HepG2 (cell line): ENCODE results near the gene HEXIM1. TPM values are rescaled to one million over a fixed set of nuclear protein-coding genes. Genes with fewer than 3 reads are reported as not detected.

Source experiments
- AGO1 ChIP-seq: fragments of 200-400 bp; formaldehyde crosslinking; IDR thresholded peaks from 2 replicates; pipeline ENCODE4 v1.6.1; 2017; ENCODE audit warnings: mild to moderate bottlenecking, low read depth, low read length, moderate library complexity; ENCODE audit not compliant: poor library complexity, severe bottlenecking
- CEBPZ ChIP-seq: IDR thresholded peaks from 2 replicates; pipeline ENCODE4 v1.6.1; 2012; ENCODE audit warnings: low read length, improper control_type of control experiment
- FOXC1 ChIP-seq: sonication (generic); formaldehyde crosslinking; IDR thresholded peaks from 2 replicates; pipeline ENCODE4 v1.8.0; 2022; ENCODE audit warnings: mild to moderate bottlenecking, missing genetic modification reagents, borderline replicate concordance
- GTF2F1 ChIP-seq: fragments of 150-350 bp; IDR thresholded peaks from 2 replicates; pipeline ENCODE4 v1.6.1; 2014; ENCODE audit warnings: low read length
- MYC ChIP-seq: sonication (generic); formaldehyde crosslinking; IDR thresholded peaks from 2 replicates; pipeline ENCODE4 v1.9.0; 2021; ENCODE audit warnings: missing genetic modification reagents, borderline replicate concordance
- POGZ ChIP-seq: sonication (generic); formaldehyde crosslinking; IDR thresholded peaks from 2 replicates; pipeline ENCODE4 v1.4.0; 2020; ENCODE audit warnings: mild to moderate bottlenecking, missing genetic modification reagents
- PPARG ChIP-seq: conservative IDR thresholded peaks from 2 replicates; pipeline ENCODE4 v1.6.1; 2016; ENCODE audit warnings: missing biosample characterization, missing genetic modification reagents
- RFX1 ChIP-seq: fragments of 450-650 bp; IDR thresholded peaks from 2 replicates; pipeline ENCODE4 v1.6.1; 2017
- ZBTB38 ChIP-seq: sonication (generic); formaldehyde crosslinking; IDR thresholded peaks from 2 replicates; pipeline ENCODE4 v1.5.1; 2020; ENCODE audit warnings: mild to moderate bottlenecking, missing genetic modification reagents
- ZFY ChIP-seq: sonication (generic); formaldehyde crosslinking; IDR thresholded peaks from 2 replicates; pipeline ENCODE4 v1.4.0; 2020; ENCODE audit warnings: missing genetic modification reagents
- ZMYM4 ChIP-seq: sonication (generic); formaldehyde crosslinking; IDR thresholded peaks from 2 replicates; pipeline ENCODE4 v1.8.1; 2023; ENCODE audit warnings: mild to moderate bottlenecking, missing genetic modification reagents
- ZNF10 ChIP-seq: sonication (generic); formaldehyde crosslinking; IDR thresholded peaks from 2 replicates; pipeline ENCODE4 v1.4.0; 2020; ENCODE audit warnings: mild to moderate bottlenecking, low read depth, missing genetic modification reagents, borderline replicate concordance
- ZNF12 ChIP-seq: sonication (generic); formaldehyde crosslinking; IDR thresholded peaks from 2 replicates; pipeline ENCODE4 v1.5.0; 2020; ENCODE audit warnings: missing genetic modification reagents
- ZNF180 ChIP-seq: sonication (generic); formaldehyde crosslinking; IDR thresholded peaks from 2 replicates; pipeline ENCODE4 v1.4.0; 2020; ENCODE audit warnings: low read depth, missing genetic modification reagents, borderline replicate concordance
- ZNF205 ChIP-seq: IDR thresholded peaks from 2 replicates; pipeline ENCODE4 v1.6.1; 2018; ENCODE audit warnings: missing biosample characterization, missing genetic modification reagents
- ZNF333 ChIP-seq: sonication (generic); formaldehyde crosslinking; IDR thresholded peaks from 2 replicates; pipeline ENCODE4 v1.4.0; 2020; ENCODE audit warnings: mild to moderate bottlenecking, missing genetic modification reagents, borderline replicate concordance
- ZNF407 ChIP-seq: sonication (generic); formaldehyde crosslinking; IDR thresholded peaks from one replicate; pipeline ENCODE4 v1.5.1; 2020; ENCODE audit warnings: mild to moderate bottlenecking, missing genetic modification reagents; ENCODE audit errors: not compliant biosample characterization
- ZNF619 ChIP-seq: sonication (generic); formaldehyde crosslinking; IDR thresholded peaks from 2 replicates; pipeline ENCODE4 v1.4.0; 2020; ENCODE audit warnings: mild to moderate bottlenecking, missing genetic modification reagents
- ZNF775 ChIP-seq: sonication (generic); formaldehyde crosslinking; IDR thresholded peaks from 2 replicates; pipeline ENCODE4 v1.4.0; 2020; ENCODE audit warnings: missing genetic modification reagents, mild to moderate bottlenecking, moderate library complexity, borderline replicate concordance
- polyA plus RNA-seq, 8 experiments: library from polyadenylated mRNA; depleted of rRNA in 3 of 8; stranded (reverse) in 7 of 8; unstranded in 1 of 8; fragments of >200 nt; fragmentation: Illumina TruSeq in 4 of 8; extraction: Trizol in 4 of 8; gene quantifications; 2 replicates each; pipeline versions ENCODE4 v1.2.1 to v1.2.3, GENCODE V29; 2011 to 2016; ENCODE audit warnings: low read depth in 4 of 8, missing spikeins in 1 of 8, mixed read lengths in 1 of 8; ENCODE audit not compliant: insufficient read depth in 1 of 8
- total RNA-seq, 5 experiments: library from RNA; depleted of rRNA; stranded (reverse); fragments of >200 nt; fragmentation: Illumina TruSeq; extraction: Trizol; gene quantifications; 2 replicates each; pipeline ENCODE4 v1.2.3, GENCODE V29; 2016; ENCODE audit warnings: low read depth in 1 of 5

HEXIM1 gene
- total and polyA plus RNA-seq, 2 of the 13 experiments (the other 11 are each of a cell fraction or from before 2014, with no cell fraction given) = 10.5 to 16.6 TPM

GRCh38 chr17:45197555-45198334 lies 49.5 kb downstream of the HEXIM1 start (continued):
- no peak for TF ChIP-seq CEBPZ
- peak; percentile 84 for TF ChIP-seq ZMYM4 (CRISPR knock-in tag)
- no peak for TF ChIP-seq ZNF180 (CRISPR knock-in tag)
- TF ChIP-seq POGZ (CRISPR knock-in tag) = peak; percentile 66; the same call in 1 of the 2 replicates
- peak; percentile 93 for TF ChIP-seq ZNF333 (CRISPR knock-in tag)
- TF ChIP-seq ZNF619 (CRISPR knock-in tag) = peak; percentile 97; the same call in 1 of the 2 replicates
- peak; percentile 22; the same call in 1 of the 2 replicates for TF ChIP-seq FOXC1 (CRISPR knock-in tag)
- peak; percentile 88; the same call in 1 of the 2 replicates for TF ChIP-seq ZNF205 (CRISPR knock-in tag)
- TF ChIP-seq ZNF12 (CRISPR knock-in tag) = peak; percentile 88
- TF ChIP-seq ZNF10 (CRISPR knock-in tag) = no peak
- peak; percentile 68 for TF ChIP-seq PPARG (CRISPR knock-in tag)
- peak; percentile 79 for TF ChIP-seq AGO1
- peak; percentile 80 for TF ChIP-seq ZFY
- no peak for TF ChIP-seq RFX1
- peak; percentile 78 for TF ChIP-seq ZBTB38 (CRISPR knock-in tag)
- peak; percentile 60; the same call in 1 of the 2 replicates for TF ChIP-seq MYC (CRISPR knock-in tag)
- no peak for TF ChIP-seq ZNF775 (CRISPR knock-in tag)
- peak; percentile 64 for TF ChIP-seq ZNF407 (CRISPR knock-in tag)
- TF ChIP-seq GTF2F1 = 0 out of 2 replicates have a peak, but pooled peaks have one; percentile 36
